HL-60 (cell line): ENCODE data around the gene MOCS1.

Experiments used
- DNase-seq, 2 experiments: peaks; one replicate each; pipeline ENCODE4 v3.0.0-alpha.2; 2010 to 2020; ENCODE audit warnings: low read depth in 1 of 2, low spot score in 1 of 2
- H3K27ac ChIP-seq: fragments of 250-450 bp; sonication (Bioruptor Pico); replicated peaks from 2 replicates; pipeline ENCODE4 v1.5.1; 2020; ENCODE audit warnings: mild to moderate bottlenecking, moderate library complexity
- H3K27me3 ChIP-seq: fragments of 250-450 bp; sonication (Bioruptor Pico); 2 replicates; pipeline ENCODE4 v1.5.1; 2021; ENCODE audit warnings: mild to moderate bottlenecking, moderate library complexity; ENCODE audit not compliant: insufficient read depth, poor library complexity, severe bottlenecking
- H3K4me3 ChIP-seq: replicated peaks from 2 replicates; pipeline ENCODE4 v1.5.1; 2011; ENCODE audit warnings: mild to moderate bottlenecking, control low read depth, low read length; ENCODE audit not compliant: insufficient read depth
- CTCF ChIP-seq: IDR thresholded peaks from one replicate; pipeline ENCODE4 v1.5.1; 2011; ENCODE audit warnings: low read length, control low read depth, inconsistent platforms; ENCODE audit not compliant: insufficient read depth
- GABPA ChIP-seq: IDR thresholded peaks from 2 replicates; pipeline ENCODE4 v1.6.1; 2012; ENCODE audit warnings: low read depth
- POLR2AphosphoS5 ChIP-seq: IDR thresholded peaks from 2 replicates; pipeline ENCODE4 v1.6.1; 2012; ENCODE audit warnings: low read depth
- REST ChIP-seq: IDR thresholded peaks from 2 replicates; pipeline ENCODE4 v1.6.1; 2012; ENCODE audit warnings: low read depth; ENCODE audit not compliant: insufficient replicate concordance
- SPI1 ChIP-seq: IDR thresholded peaks from 2 replicates; pipeline ENCODE4 v1.6.1; 2012; ENCODE audit warnings: low read depth, mild to moderate bottlenecking, borderline replicate concordance

The MOCS1 gene

GRCh38 chr6:39925931-39926290, 8.4 kb downstream of the MOCS1 start:
- no peak for TF ChIP-seq SPI1
- TF ChIP-seq CTCF = no peak
- TF ChIP-seq POLR2AphosphoS5 = no peak
- TF ChIP-seq REST = no peak
- no peak for TF ChIP-seq GABPA
- Histone ChIP-seq H3K27ac (no peak overlapping the region), H3K27me3 (no peaks in the 10 kb centered on the region), H3K4me3 (no peak overlapping the region)
- DNase-seq = no peak

GRCh38 chr6:39925191-39925930, 8.9 kb downstream of the MOCS1 start:
- no peak overlapping the region for H3K27ac ChIP-seq
- no peak for DNase-seq

More at GRCh38 chr6:39925191-39925930, 8.9 kb downstream of the MOCS1 start:
- Histone ChIP-seq H3K27me3 (no peaks in the 10 kb centered on the region), H3K4me3 (no peak overlapping the region)
- no peak for TF ChIP-seq REST
- TF ChIP-seq POLR2AphosphoS5 = no peak
- no peak for TF ChIP-seq GABPA
- TF ChIP-seq SPI1 = no peak
- no peak for TF ChIP-seq CTCF
